B cell (primary cell): ENCODE results near the gene ZBTB8A. TPM values are rescaled to one million over a fixed set of nuclear protein-coding genes. Genes with fewer than 3 reads are reported as not detected.
A peak's percentile ranks its signal among the peaks of the same experiment; 100 is the strongest.

Experiments
- ATAC-seq: fragments of 200-7000 bp; cut with Tn5 transposase; one replicate; pipeline ENCODE4 v1.10.0; 2021; ENCODE audit warnings: low read depth, mild to moderate bottlenecking, moderate number of reproducible peaks, moderate library complexity
- CTCF ChIA-PET: fragments of 350-600 bp; sonication (Branson Sonifier 250); formaldehyde crosslinking; loops from one replicate; lab custom pipeline; 2021; ENCODE audit warnings: antibody characterized with exemption, inconsistent platforms; lab: Charles Lee
- POLR2A ChIA-PET: fragments of 350-600 bp; sonication (Branson Sonifier 250); formaldehyde crosslinking; loops from one replicate; lab custom pipeline; 2021; ENCODE audit warnings: antibody characterized with exemption; lab: Charles Lee
- DNase-seq: peaks from one replicate; pipeline ENCODE4 v3.0.0; 2013
- H2AFZ ChIP-seq: 2 replicates; pipeline ENCODE4 v1.6.1; 2012; ENCODE audit warnings: mild to moderate bottlenecking, low read depth, low read length; ENCODE audit not compliant: insufficient read depth, poor library complexity, severe bottlenecking
- H3K27ac ChIP-seq, 2 donors: 1 replicate in 1 of 2; 2 replicates in 1 of 2; pipeline ENCODE4 v1.5.1; 2012 to 2013; ENCODE audit warnings: low read length in 2 of 2, mild to moderate bottlenecking in 2 of 2, moderate library complexity in 1 of 2
- H3K27me3 ChIP-seq, 4 experiments: fragments of 200-600 bp in 1 of 4; sonication (generic) in 1 of 4; replicated peaks in 1 of 4; 1 replicate in 2 of 4; 2 replicates in 2 of 4; pipeline versions ENCODE4 v1.6.1 to v1.7.0; 2013 to 2016; ENCODE audit warnings: low read length in 3 of 4, mild to moderate bottlenecking in 2 of 4, mixed read lengths in 1 of 4, moderate library complexity in 1 of 4; ENCODE audit not compliant: insufficient read depth in 4 of 4, control insufficient read depth in 3 of 4; ENCODE audit errors: control extremely low read depth in 1 of 4
- H3K36me3 ChIP-seq, 2 experiments: replicated peaks in 1 of 2; 1 replicate in 1 of 2; 2 replicates in 1 of 2; pipeline versions ENCODE4 v1.6.1 to v1.7.1; 2013; ENCODE audit warnings: low read length in 1 of 2; ENCODE audit not compliant: insufficient read depth in 2 of 2, control insufficient read depth in 1 of 2; ENCODE audit errors: control extremely low read depth in 1 of 2, extremely low read depth in 1 of 2
- H3K4me1 ChIP-seq, 2 donors: fragments of 200-600 bp in 1 of 2; sonication (generic) in 1 of 2; 1 replicate in 1 of 2; 2 replicates in 1 of 2; pipeline versions ENCODE4 v1.5.1 to v1.6.1; 2013 to 2017; ENCODE audit warnings: low read length in 2 of 2; ENCODE audit not compliant: control insufficient read depth in 2 of 2, insufficient read depth in 2 of 2
- H3K4me2 ChIP-seq: replicated peaks from 2 replicates; pipeline ENCODE3; 2012; ENCODE audit warnings: mild to moderate bottlenecking, low read depth, low read length; ENCODE audit not compliant: poor library complexity, severe bottlenecking
- H3K4me3 ChIP-seq, 5 experiments: fragments of 200-600 bp in 1 of 5; sonication (generic) in 1 of 5; 1 replicate in 3 of 5; 2 replicates in 2 of 5; pipeline versions ENCODE4 v1.5.1 to v1.7.0; 2011 to 2016; ENCODE audit warnings: low read length in 4 of 5, mild to moderate bottlenecking in 4 of 5, low read depth in 2 of 5, control low read depth in 1 of 5, moderate library complexity in 1 of 5; ENCODE audit not compliant: insufficient read depth in 1 of 5; ENCODE audit errors: control extremely low read depth in 1 of 5, extremely low read depth in 1 of 5
- H3K79me2 ChIP-seq: fragments of 200-600 bp; sonication (generic); one replicate; pipeline ENCODE4 v1.6.0; 2016; ENCODE audit warnings: low read length; ENCODE audit not compliant: control insufficient read depth, insufficient read depth
- H3K9ac ChIP-seq: fragments of 200-600 bp; sonication (generic); 2 replicates; pipeline ENCODE4 v1.6.1; 2017; ENCODE audit warnings: mild to moderate bottlenecking, low read length, moderate library complexity
- H3K9me3 ChIP-seq, 3 donors: one replicate each; pipeline versions ENCODE4 v1.6.1 to v1.7.1; 2013; ENCODE audit warnings: low read length in 2 of 3; ENCODE audit not compliant: control insufficient read depth in 2 of 3, insufficient read depth in 1 of 3; ENCODE audit errors: control extremely low read depth in 1 of 3
- H4K20me1 ChIP-seq: 2 replicates; pipeline ENCODE4 v1.6.0; 2012; ENCODE audit warnings: mild to moderate bottlenecking, low read length; ENCODE audit not compliant: insufficient read depth, control insufficient read depth, poor library complexity, severe bottlenecking
- H3K27ac Mint-ChIP-seq: one replicate; pipeline ENCODE4 v1.8.0; 2021; ENCODE audit warnings: mixed read lengths
- H3K27me3 Mint-ChIP-seq: one replicate; pipeline ENCODE4 v1.8.0; 2021; ENCODE audit warnings: mixed read lengths
- H3K4me1 Mint-ChIP-seq: one replicate; pipeline ENCODE4 v1.8.0; 2021; ENCODE audit warnings: mixed read lengths
- H3K4me3 Mint-ChIP-seq: one replicate; pipeline ENCODE4 v1.8.0; 2021; ENCODE audit warnings: mixed read lengths
- H3K9me3 Mint-ChIP-seq: one replicate; pipeline ENCODE4 v1.8.0; 2022; ENCODE audit warnings: mixed read lengths; ENCODE audit not compliant: insufficient read depth
- CTCF ChIP-seq: fragments of 200-600 bp; IDR thresholded peaks from one replicate; pipeline ENCODE4 v1.8.0; 2022; ENCODE audit warnings: antibody characterized with exemption, mild to moderate bottlenecking
- EZH2 ChIP-seq: IDR thresholded peaks from 2 replicates; pipeline ENCODE4 v1.6.1; 2012; ENCODE audit warnings: borderline replicate concordance, low read depth, mild to moderate bottlenecking, moderate library complexity, low read length; ENCODE audit not compliant: insufficient read depth, poor library complexity, severe bottlenecking
- WGBS: methylation state at CpG from one replicate; pipeline ENCODE4 v1.1.5; 2013; ENCODE audit warnings: missing lambda C conversion rate; ENCODE audit not compliant: insufficient coverage; 5-methylcytosine and 5-hydroxymethylcytosine counted together
- intact Hi-C: fragments of 100-400 bp; cut with micrococcal nuclease; formaldehyde crosslinking; loops from one replicate; pipeline ENCODE4 v1.10.0; 2022
- polyA plus RNA-seq: library from polyadenylated mRNA; depleted of rRNA; stranded (reverse); fragments of >200 nt; gene quantifications from 2 replicates; pipeline ENCODE4 v1.2.3, GENCODE V29; 2012
- total RNA-seq, 2 donors: library from RNA; stranded (reverse); fragments of 120-200 nt in 1 of 2; gene quantifications; 1 replicate in 1 of 2; 2 replicates in 1 of 2; pipeline versions ENCODE4 v1.2.3 to v1.2.4, GENCODE V29; 2013 to 2022

The ZBTB8A gene
- total and polyA plus RNA-seq, 2 donors (not counting 1 experiment from before 2014, with no cell fraction given), result 0.04 to 0.17 TPM

- peak overlapping the region; percentile 47 for H3K27ac Mint-ChIP-seq
- peaks cover 21 to 24% of the 10 kb centered on the region in 2 donors for H3K4me1 ChIP-seq
- intact Hi-C loops, result no loop called here
- H3K36me3 ChIP-seq, result peaks cover 0 to 11% of the 10 kb centered on the region in 2 experiments
- H3K9me3 ChIP-seq, result no peaks in the 10 kb centered on the region
- peak overlapping the region in 1 of 2 donors; percentile 43 for H3K27ac ChIP-seq
- H2AFZ ChIP-seq, result no peak overlapping the region
- ChIA-PET CTCF (no interaction called here), POLR2A (interaction anchor here (0.6 kb wide), 1 partner anchor 29 kb away, joined by 4 read pairs; no protein-coding TSS in a partner anchor)
- 68% methylated on average over 2 of the region's 6 CpGs for WGBS
- TF ChIP-seq EZH2 (no peak), CTCF (no peak)
- no peaks in the 10 kb centered on the region for H3K9me3 Mint-ChIP-seq
- peaks cover 21% of the 10 kb centered on the region for H4K20me1 ChIP-seq
- peaks cover 74% of the 10 kb centered on the region for H3K79me2 ChIP-seq
- ATAC-seq, result no peak
- no peak overlapping the region for H3K9ac ChIP-seq
- peak overlapping the region; percentile 36 for H3K4me2 ChIP-seq
- H3K4me3 Mint-ChIP-seq, result peak overlapping the region; percentile 11
- DNase-seq, result no peak
- peaks cover 30% of the 10 kb centered on the region for H3K4me1 Mint-ChIP-seq
- no peaks in the 10 kb centered on the region for H3K27me3 ChIP-seq
- H3K27me3 Mint-ChIP-seq, result no peaks in the 10 kb centered on the region
- no peak overlapping the region for H3K4me3 ChIP-seq
Observed at GRCh38 chr1:32647308-32648134, 108.3 kb downstream of the ZBTB8A start.
